Measurements from ENCODE around the gene DYNLT1.

- TF ChIP-seq ZBTB7A (IDR thresholded peaks at IDR 0.05; ENCODE audit: borderline replicate concordance, control insufficient read depth, low read depth, low read length) (no peak), POLR3A (IDR thresholded peaks at IDR 0.05; ENCODE audit: borderline replicate concordance, extremely low read depth, insufficient read depth, insufficient read length) (no peak), SAFB2 (IDR thresholded peaks at IDR 0.05; ENCODE audit: borderline replicate concordance, low read depth, low read length, severe bottlenecking) (no peak), CTCF (IDR thresholded peaks at IDR 0.05 in 2 of 3, conservative IDR thresholded peaks at IDR 0.05 in 1 of 3; ENCODE audit: insufficient read depth in 2 of 3, low read depth in 1 of 3, low read length in 3 of 3) (no peak), GABPA (tag; conservative IDR thresholded peaks at IDR 0.05; ENCODE audit: low read depth) (no peak), EP300 (IDR thresholded peaks at IDR 0.05; ENCODE audit: low read length) (no peak), ZNF274 (IDR thresholded peaks at IDR 0.05; ENCODE audit: borderline replicate concordance, low read depth, low read length) (no peak)
- TF ChIP-seq, protein P1, sequence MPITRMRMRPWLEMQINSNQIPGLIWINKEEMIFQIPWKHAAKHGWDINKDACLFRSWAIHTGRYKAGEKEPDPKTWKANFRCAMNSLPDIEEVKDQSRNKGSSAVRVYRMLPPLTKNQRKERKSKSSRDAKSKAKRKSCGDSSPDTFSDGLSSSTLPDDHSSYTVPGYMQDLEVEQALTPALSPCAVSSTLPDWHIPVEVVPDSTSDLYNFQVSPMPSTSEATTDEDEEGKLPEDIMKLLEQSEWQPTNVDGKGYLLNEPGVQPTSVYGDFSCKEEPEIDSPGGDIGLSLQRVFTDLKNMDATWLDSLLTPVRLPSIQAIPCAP (CRISPR knock-in tag; IDR thresholded peaks at IDR 0.05; ENCODE audit: borderline replicate concordance) = no peak
These were observed 34.9 kb downstream of the DYNLT1 start for GRCh38 chr6:158609455-158610155.
